ENCODE measurements around the gene IL6R.

Gene IL6R

GRCh38 chr1:154474802-154475201 is 69.7 kb downstream of the IL6R start:
- no peak for TF ChIP-seq FOXP2 (optimal IDR thresholded peaks at IDR 0.05; ENCODE audit: borderline replicate concordance, extremely low read depth, extremely low read length, insufficient read depth)
- no peak for TF ChIP-seq REST (IDR thresholded peaks at IDR 0.05; ENCODE audit: insufficient read depth in 1 of 2, low read depth in 2 of 2, low read length in 2 of 2)
- no peak for TF ChIP-seq SIN3A (IDR thresholded peaks at IDR 0.05; ENCODE audit: borderline replicate concordance, insufficient read depth, low read length)
- TF ChIP-seq TAF1 (IDR thresholded peaks at IDR 0.05; ENCODE audit: borderline replicate concordance, insufficient read depth, low read length) = no peak
- no peak for TF ChIP-seq POLR2AphosphoS5 (IDR thresholded peaks at IDR 0.05; ENCODE audit: low read depth, low read length)

GRCh38 chr1:154476791-154477190 is 71.6 kb downstream of the IL6R start:
- no peak for TF ChIP-seq POLR2AphosphoS5 (IDR thresholded peaks at IDR 0.05; ENCODE audit: low read depth, low read length)
- no peak for TF ChIP-seq SIN3A (IDR thresholded peaks at IDR 0.05; ENCODE audit: borderline replicate concordance, insufficient read depth, low read length)
- no peak for TF ChIP-seq REST (IDR thresholded peaks at IDR 0.05; ENCODE audit: insufficient read depth in 1 of 2, low read depth in 2 of 2, low read length in 2 of 2)
- no peak for TF ChIP-seq FOXP2 (optimal IDR thresholded peaks at IDR 0.05; ENCODE audit: borderline replicate concordance, extremely low read depth, extremely low read length, insufficient read depth)
- TF ChIP-seq TAF1 (IDR thresholded peaks at IDR 0.05; ENCODE audit: borderline replicate concordance, insufficient read depth, low read length) = no peak

- no peak for TF ChIP-seq POLR2AphosphoS5 (IDR thresholded peaks at IDR 0.05; ENCODE audit: low read depth, low read length)
- TF ChIP-seq SIN3A (IDR thresholded peaks at IDR 0.05; ENCODE audit: borderline replicate concordance, insufficient read depth, low read length) = no peak
- TF ChIP-seq REST (IDR thresholded peaks at IDR 0.05; ENCODE audit: insufficient read depth in 1 of 2, low read depth in 2 of 2, low read length in 2 of 2) = no peak
- no peak for TF ChIP-seq FOXP2 (optimal IDR thresholded peaks at IDR 0.05; ENCODE audit: borderline replicate concordance, extremely low read depth, extremely low read length, insufficient read depth)
- no peak for TF ChIP-seq TAF1 (IDR thresholded peaks at IDR 0.05; ENCODE audit: borderline replicate concordance, insufficient read depth, low read length)
Measured at GRCh38 chr1:154478013-154478412, 72.9 kb downstream of the IL6R start.

- TF ChIP-seq SIN3A (IDR thresholded peaks at IDR 0.05; ENCODE audit: borderline replicate concordance, insufficient read depth, low read length) = no peak
Measured at GRCh38 chr1:154478639-154479038, 73.5 kb downstream of the IL6R start.

GRCh38 chr1:154479764-154480421 is 74.8 kb downstream of the IL6R start:
- TF ChIP-seq POLR2AphosphoS5 (IDR thresholded peaks at IDR 0.05; ENCODE audit: low read depth, low read length) = no peak
- no peak for TF ChIP-seq REST (IDR thresholded peaks at IDR 0.05; ENCODE audit: insufficient read depth in 1 of 2, low read depth in 2 of 2, low read length in 2 of 2)
- no peak for TF ChIP-seq FOXP2 (optimal IDR thresholded peaks at IDR 0.05; ENCODE audit: borderline replicate concordance, extremely low read depth, extremely low read length, insufficient read depth)
- TF ChIP-seq TAF1 (IDR thresholded peaks at IDR 0.05; ENCODE audit: borderline replicate concordance, insufficient read depth, low read length) = no peak
- TF ChIP-seq SIN3A (IDR thresholded peaks at IDR 0.05; ENCODE audit: borderline replicate concordance, insufficient read depth, low read length) = no peak
